ENCODE data around the gene RRP8. TPM values are rescaled to one million over a fixed set of nuclear protein-coding genes. Genes with fewer than 3 reads are reported as not detected.
A peak's percentile ranks its signal among the peaks of the same experiment; 100 is the strongest.

Gene RRP8
- total and polyA plus RNA-seq, 9 of the 15 experiments (the other 6 are each of a cell fraction or from before 2014, with no cell fraction given), result 5.7 to 47.3 (median 32.6) TPM

DNA sequence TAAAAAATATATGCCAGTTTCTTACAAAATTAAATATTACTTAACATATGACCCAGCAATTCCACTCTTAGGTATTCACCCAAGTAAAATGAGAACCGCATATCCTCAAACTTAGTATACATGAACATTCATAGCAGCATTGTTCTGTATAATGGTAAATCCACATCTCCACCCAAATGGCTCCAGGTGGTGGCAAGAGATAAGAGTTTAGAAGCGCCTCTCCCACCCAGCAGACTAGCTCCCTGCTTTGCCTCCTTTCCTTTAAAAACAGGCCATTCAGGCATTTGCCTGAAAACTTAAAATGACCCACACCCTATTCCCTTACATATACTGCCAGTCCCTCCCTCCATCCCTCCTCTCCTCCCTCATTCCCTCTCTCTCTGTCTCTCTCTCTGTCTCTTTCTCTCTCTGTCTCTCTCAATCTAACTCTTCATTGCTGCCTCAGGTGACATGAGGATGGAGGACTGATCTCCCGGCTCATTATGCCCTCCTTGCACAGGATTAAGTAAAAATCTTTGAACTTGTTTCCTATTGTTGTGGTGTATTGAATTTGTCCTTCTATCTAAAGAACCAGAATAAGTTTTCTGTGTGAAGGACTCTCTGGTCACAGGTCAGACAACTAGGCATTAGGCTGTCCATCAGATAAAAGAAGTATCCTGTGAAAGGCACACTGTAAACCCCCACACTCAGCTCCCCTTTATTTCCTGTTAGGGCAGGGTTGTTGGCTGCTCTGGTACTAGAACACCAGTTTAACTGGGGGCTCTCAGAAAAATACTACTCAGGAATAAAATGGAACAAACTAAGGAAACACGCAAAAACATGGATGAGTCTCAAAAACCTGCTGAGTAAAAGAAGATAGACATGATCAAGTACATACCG, 48.3 kb downstream of the RRP8 start (continued):
- TF ChIP-seq, protein P1, sequence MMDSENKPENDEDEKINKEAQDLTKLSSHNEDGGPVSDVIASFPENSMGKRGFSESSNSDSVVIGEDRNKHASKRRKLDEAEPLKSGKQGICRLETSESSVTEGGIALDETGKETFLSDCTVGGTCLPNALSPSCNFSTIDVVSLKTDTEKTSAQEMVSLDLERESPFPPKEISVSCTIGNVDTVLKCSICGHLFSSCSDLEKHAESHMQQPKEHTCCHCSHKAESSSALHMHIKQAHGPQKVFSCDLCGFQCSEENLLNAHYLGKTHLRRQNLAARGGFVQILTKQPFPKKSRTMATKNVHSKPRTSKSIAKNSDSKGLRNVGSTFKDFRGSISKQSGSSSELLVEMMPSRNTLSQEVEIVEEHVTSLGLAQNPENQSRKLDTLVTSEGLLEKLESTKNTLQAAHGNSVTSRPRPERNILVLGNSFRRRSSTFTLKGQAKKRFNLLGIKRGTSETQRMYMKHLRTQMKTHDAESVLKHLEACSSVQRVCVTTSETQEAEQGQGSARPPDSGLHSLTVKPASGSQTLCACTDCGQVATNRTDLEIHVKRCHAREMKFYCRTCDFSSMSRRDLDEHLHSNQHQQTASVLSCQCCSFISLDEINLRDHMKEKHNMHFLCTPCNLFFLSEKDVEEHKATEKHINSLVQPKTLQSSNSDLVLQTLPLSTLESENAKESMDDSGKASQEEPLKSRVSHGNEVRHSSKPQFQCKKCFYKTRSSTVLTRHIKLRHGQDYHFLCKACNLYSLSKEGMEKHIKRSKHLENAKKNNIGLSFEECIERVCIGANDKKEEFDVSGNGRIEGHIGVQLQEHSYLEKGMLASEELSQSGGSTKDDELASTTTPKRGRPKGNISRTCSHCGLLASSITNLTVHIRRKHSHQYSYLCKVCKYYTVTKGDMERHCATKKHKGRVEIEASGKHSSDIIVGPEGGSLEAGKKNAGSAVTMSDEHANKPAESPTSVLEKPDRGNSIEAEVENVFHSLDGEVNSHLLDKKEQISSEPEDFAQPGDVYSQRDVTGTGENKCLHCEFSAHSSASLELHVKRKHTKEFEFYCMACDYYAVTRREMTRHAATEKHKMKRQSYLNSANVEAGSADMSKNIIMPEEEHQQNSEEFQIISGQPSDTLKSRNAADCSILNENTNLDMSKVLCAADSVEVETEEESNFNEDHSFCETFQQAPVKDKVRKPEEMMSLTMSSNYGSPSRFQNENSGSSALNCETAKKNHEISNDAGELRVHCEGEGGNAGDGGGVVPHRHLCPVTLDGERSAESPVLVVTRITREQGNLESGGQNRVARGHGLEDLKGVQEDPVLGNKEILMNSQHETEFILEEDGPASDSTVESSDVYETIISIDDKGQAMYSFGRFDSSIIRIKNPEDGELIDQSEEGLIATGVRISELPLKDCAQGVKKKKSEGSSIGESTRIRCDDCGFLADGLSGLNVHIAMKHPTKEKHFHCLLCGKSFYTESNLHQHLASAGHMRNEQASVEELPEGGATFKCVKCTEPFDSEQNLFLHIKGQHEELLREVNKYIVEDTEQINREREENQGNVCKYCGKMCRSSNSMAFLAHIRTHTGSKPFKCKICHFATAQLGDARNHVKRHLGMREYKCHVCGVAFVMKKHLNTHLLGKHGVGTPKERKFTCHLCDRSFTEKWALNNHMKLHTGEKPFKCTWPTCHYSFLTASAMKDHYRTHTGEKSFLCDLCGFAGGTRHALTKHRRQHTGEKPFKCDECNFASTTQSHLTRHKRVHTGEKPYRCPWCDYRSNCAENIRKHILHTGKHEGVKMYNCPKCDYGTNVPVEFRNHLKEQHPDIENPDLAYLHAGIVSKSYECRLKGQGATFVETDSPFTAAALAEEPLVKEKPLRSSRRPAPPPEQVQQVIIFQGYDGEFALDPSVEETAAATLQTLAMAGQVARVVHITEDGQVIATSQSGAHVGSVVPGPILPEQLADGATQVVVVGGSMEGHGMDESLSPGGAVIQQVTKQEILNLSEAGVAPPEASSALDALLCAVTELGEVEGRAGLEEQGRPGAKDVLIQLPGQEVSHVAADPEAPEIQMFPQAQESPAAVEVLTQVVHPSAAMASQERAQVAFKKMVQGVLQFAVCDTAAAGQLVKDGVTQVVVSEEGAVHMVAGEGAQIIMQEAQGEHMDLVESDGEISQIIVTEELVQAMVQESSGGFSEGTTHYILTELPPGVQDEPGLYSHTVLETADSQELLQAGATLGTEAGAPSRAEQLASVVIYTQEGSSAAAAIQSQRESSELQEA (IDR thresholded peaks at IDR 0.05; ENCODE audit: low read depth), result no peak; the same call in none of the 2 replicates
- TF ChIP-seq, protein P2, sequence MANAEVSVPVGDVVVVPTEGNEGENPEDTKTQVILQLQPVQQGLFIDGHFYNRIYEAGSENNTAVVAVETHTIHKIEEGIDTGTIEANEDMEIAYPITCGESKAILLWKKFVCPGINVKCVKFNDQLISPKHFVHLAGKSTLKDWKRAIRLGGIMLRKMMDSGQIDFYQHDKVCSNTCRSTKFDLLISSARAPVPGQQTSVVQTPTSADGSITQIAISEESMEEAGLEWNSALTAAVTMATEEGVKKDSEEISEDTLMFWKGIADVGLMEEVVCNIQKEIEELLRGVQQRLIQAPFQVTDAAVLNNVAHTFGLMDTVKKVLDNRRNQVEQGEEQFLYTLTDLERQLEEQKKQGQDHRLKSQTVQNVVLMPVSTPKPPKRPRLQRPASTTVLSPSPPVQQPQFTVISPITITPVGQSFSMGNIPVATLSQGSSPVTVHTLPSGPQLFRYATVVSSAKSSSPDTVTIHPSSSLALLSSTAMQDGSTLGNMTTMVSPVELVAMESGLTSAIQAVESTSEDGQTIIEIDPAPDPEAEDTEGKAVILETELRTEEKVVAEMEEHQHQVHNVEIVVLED (CRISPR knock-in tag; IDR thresholded peaks at IDR 0.05), result no peak
- TF ChIP-seq ZEB2 (IDR thresholded peaks at IDR 0.05) (peak; percentile 77; the same call in 1 of the 2 replicates), SETDB1 (IDR thresholded peaks at IDR 0.05; ENCODE audit: low read length) (no peak), MTA1 (IDR thresholded peaks at IDR 0.05; ENCODE audit: borderline replicate concordance) (peak; percentile 81), EHMT2 (IDR thresholded peaks at IDR 0.05) (peak; percentile 82; the same call in 1 of the 2 replicates), TAF9B (IDR thresholded peaks at IDR 0.05; ENCODE audit: partially characterized antibody) (peak; percentile 31), ZNF668 (CRISPR knock-in tag; IDR thresholded peaks at IDR 0.05) (no peak), EP300 (IDR thresholded peaks at IDR 0.05; ENCODE audit: low read length) (peak; percentile 96), ZNF354B (CRISPR knock-in tag; IDR thresholded peaks at IDR 0.05) (no peak), SMAD3 (CRISPR knock-in tag; conservative IDR thresholded peaks at IDR 0.05) (0 out of 2 replicates have a peak, but pooled peaks have one; percentile 23), ZNF644 (tag; IDR thresholded peaks at IDR 0.05; ENCODE audit: low read depth) (no peak)
- TF ChIP-seq, protein P3, sequence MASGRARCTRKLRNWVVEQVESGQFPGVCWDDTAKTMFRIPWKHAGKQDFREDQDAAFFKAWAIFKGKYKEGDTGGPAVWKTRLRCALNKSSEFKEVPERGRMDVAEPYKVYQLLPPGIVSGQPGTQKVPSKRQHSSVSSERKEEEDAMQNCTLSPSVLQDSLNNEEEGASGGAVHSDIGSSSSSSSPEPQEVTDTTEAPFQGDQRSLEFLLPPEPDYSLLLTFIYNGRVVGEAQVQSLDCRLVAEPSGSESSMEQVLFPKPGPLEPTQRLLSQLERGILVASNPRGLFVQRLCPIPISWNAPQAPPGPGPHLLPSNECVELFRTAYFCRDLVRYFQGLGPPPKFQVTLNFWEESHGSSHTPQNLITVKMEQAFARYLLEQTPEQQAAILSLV (tag; IDR thresholded peaks at IDR 0.05), result no peak

Measured in K562 (cell line).